EH (cell line): ENCODE measurements around the gene RPTOR.

Experiments
- DNase-seq: peaks from one replicate; pipeline ENCODE4 v3.0.0-alpha.2; 2015; ENCODE audit warnings: low read depth

The RPTOR gene

GRCh38 chr17:80882323-80882722 lies 337.7 kb downstream of the RPTOR start:
- DNase-seq = no peak

- no peak for DNase-seq
Observed at GRCh38 chr17:80882926-80883685, 338.5 kb downstream of the RPTOR start.

GRCh38 chr17:80883831-80884735 lies 339.4 kb downstream of the RPTOR start:
- DNase-seq = no peak

- DNase-seq = no peak
Observed at GRCh38 chr17:80884811-80885210, 340.2 kb downstream of the RPTOR start.

- DNase-seq = no peak
Observed at GRCh38 chr17:80885947-80886582, 341.4 kb downstream of the RPTOR start.

GRCh38 chr17:80886641-80887573 lies 342.3 kb downstream of the RPTOR start:
- DNase-seq = no peak

GRCh38 chr17:80887639-80888175 lies 343.1 kb downstream of the RPTOR start:
- DNase-seq = no peak

GRCh38 chr17:80888276-80889160 lies 343.9 kb downstream of the RPTOR start:
- DNase-seq = no peak

GRCh38 chr17:80889231-80890195 lies 344.9 kb downstream of the RPTOR start:
- DNase-seq = no peak

- DNase-seq = no peak
Observed at GRCh38 chr17:80890196-80890920, 345.7 kb downstream of the RPTOR start.

GRCh38 chr17:80890921-80891396 lies 346.3 kb downstream of the RPTOR start:
- no peak for DNase-seq

GRCh38 chr17:80891397-80892018 lies 346.9 kb downstream of the RPTOR start:
- DNase-seq = peak; percentile 98

GRCh38 chr17:80892019-80892855 lies 347.6 kb downstream of the RPTOR start:
- DNase-seq = peak; percentile 100

GRCh38 chr17:80892900-80893603 lies 348.4 kb downstream of the RPTOR start:
- peak; percentile 82 for DNase-seq

GRCh38 chr17:80893604-80894438 lies 349.2 kb downstream of the RPTOR start:
- DNase-seq = no peak
